Kidney epithelial cell (primary cell): ENCODE data around the gene ARAP1. TPM values are rescaled to one million over a fixed set of nuclear protein-coding genes. Genes with fewer than 3 reads are reported as not detected.

Source experiments
- DNase-seq: peaks from one replicate; pipeline ENCODE4 v3.0.0-alpha.2; 2010; ENCODE audit warnings: low read depth
- H3K27me3 ChIP-seq: 2 replicates; pipeline ENCODE4 v1.6.0; 2011; ENCODE audit warnings: low read length; ENCODE audit not compliant: control insufficient read depth, insufficient read depth
- H3K36me3 ChIP-seq: 2 replicates; pipeline ENCODE4 v1.5.1; 2011; ENCODE audit warnings: low read length; ENCODE audit not compliant: control insufficient read depth, insufficient read depth
- H3K4me3 ChIP-seq: 2 replicates; pipeline ENCODE4 v1.5.1; 2011; ENCODE audit warnings: low read depth, mild to moderate bottlenecking, control low read depth, low read length
- CTCF ChIP-seq: IDR thresholded peaks from 2 replicates; pipeline ENCODE4 v1.5.1; 2011; ENCODE audit warnings: mild to moderate bottlenecking, moderate library complexity, low read length, control low read depth, inconsistent platforms; ENCODE audit not compliant: insufficient read depth, poor library complexity, severe bottlenecking
- total RNA-seq: library from RNA; depleted of rRNA; stranded (reverse); fragments of >200 nt; gene quantifications from 2 replicates; pipeline ENCODE4 v1.2.3, GENCODE V29; 2015

Gene ARAP1
- 92.3 and 97.1 TPM in 2 replicates for total RNA-seq

DNA sequence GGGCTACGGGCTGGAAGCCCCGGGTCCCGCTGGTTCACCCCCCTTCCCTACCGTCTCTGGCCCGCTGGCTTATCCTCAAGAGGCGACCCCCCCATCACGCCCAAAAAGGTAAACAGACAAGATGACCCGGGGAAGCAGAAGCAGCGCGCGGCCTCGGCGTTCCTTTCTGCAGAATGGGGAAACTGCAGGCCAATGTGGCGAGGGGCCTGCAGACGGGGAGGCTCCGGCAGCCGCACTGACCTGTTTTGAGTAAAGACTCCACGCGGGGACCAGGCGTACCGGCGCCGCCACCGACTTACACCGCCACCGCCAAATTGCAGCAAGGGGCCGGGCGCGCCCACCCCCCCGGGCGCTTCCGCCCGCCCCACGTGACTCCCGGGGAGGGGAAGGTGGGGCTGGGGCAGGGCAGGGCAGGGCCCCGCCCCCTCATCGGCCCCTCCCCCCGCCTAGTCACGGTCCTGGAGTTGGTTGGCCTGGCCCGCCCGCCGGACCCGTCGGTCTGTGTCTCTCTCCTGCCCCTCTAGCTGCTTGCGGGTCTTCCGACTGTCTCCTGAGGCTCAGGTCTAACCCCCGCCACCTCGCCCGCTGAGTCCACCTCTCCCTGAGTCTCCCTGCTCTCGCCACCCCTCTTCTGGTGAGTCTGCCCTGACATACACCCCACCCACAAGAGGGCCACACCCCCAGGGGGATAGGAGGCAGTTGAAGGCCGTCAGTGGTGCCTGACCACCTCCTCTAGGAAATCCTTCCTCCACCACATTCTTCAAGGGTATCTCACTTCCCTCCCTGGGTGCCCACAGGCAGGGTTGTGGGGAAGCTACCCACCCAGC, at the start of gene ARAP1:
ARAP1 (minus strand) TSS at position 321 of the 827 bp plus-strand sequence. CDS start 25,280 bp downstream, outside the sequence.
- DNase-seq: peak; percentile 65
- H3K27me3 ChIP-seq: no peaks in the 10 kb centered on the region
- H3K36me3 ChIP-seq: no peaks in the 10 kb centered on the region
- TF ChIP-seq CTCF: no peak
- peak within 1 kb of the TSS; percentile 58 for H3K4me3 ChIP-seq

DNA sequence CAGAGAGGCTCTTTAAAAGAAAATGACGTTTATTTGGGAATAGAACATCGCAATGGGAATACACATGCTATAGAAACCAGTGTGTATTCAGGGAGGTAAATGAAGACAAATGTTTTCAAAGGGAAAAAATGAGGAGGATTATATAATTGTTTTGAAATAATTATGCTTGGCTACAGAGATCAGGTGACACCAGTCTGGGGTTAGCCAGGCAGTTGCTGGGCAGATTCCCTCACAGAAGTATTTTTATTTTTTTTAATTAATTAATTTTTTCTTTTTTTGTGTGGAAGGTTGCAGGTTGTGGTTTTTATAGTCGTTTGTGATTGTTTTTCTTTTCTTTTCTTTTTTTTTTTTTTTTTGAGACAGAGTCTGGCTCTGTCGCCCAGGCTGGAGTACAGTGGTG, 47.2 kb upstream of the ARAP1 start:
- H3K27me3 ChIP-seq: no peaks in the 10 kb centered on the region
- no peak for DNase-seq
- no peaks in the 10 kb centered on the region for H3K36me3 ChIP-seq
- no peak overlapping the region for H3K4me3 ChIP-seq
- no peak for TF ChIP-seq CTCF

DNA sequence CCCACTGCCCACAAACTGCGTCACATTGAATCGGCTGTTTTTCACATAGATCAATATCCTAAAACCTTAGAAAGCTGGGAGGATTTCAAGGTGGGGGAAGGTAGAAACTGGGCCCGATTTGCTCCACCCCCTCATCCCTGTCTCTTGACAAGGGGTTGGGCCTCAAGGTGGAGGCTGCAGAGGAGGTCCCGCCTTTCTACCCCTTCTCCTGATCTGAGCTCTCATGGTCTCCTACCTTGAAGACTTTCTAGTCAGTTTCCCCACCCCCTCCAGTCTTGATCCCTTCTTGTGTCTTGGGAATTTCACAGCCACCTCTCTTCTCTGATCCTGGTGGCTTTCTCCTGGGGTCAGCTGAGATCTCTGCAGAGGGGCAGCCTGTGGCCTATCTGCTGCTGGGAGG, 46.2 kb upstream of the ARAP1 start:
- TF ChIP-seq CTCF: no peak
- Histone ChIP-seq H3K27me3 (no peaks in the 10 kb centered on the region), H3K36me3 (no peaks in the 10 kb centered on the region), H3K4me3 (no peak overlapping the region)
- DNase-seq: no peak

DNA sequence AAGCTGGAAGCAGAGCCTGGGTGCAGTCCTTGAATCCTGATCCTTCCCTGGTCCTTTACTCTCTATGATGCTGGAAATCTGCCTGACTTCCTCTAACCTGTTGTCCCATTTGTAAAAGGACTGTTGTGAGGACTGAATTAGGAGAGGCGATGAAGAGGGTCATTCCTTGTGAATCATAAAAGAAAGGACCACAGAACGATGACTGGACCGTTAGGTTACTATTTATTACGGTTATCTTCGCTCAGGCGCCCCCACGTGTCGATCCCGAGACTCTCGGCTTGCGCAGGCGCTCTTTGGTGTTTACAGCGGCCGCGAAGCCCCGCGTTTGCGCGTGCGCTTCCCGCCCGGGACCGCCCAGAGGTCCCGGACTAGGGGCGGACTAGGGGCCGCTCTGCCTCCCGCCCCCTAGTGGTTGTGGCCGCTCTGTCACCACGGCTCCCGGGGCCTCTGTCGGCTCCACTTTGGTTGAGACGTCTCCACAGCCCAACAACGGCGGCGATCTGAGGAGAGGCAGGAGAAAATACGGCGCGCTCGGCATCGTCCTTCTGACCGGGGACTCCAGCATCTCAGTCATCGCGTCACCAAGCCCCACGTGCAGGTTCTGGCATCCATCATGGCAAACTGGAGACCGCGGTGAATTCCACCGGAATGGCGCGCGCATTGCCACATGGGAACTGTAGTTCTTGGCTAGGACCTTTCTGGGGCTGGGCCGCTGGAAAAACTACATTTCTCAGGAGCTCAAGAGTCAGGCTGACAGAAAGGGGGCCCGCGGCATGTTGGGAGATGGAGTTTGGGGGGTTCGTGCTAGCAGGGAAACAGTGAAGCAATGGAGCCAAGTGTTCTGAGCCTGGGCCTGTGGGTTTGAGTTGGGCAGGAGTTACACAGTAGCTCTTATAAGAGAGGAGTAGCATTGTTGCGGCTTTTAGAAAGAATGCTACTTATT, 41.5 kb upstream of the ARAP1 start, which contains the start of gene STARD10:
STARD10 (minus strand) TSS at position 623 of the 943 bp plus-strand sequence. CDS start 12,866 bp downstream, outside the sequence.
- peak; percentile 98 for TF ChIP-seq CTCF
- Histone ChIP-seq H3K4me3 (peak within 1 kb of the TSS; percentile 75), H3K27me3 (no peaks in the 10 kb centered on the region), H3K36me3 (no peaks in the 10 kb centered on the region)
- DNase-seq: peak; percentile 72

DNA sequence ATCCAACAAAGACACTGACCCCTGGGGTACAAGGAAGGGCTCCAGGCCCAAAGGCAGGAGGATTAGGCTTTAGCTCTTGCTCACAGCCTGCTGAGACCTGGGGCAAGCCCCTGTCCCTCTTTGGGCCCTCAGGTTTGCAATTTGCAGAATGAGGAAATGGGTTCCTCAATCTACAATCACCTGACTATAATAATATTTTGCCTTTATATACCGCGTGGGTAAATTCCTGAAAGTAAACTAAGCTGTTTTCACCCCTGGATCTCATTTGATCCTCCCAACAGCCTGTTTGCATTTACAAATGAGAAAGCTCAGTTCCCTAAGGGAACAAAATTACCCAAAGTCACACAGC, 40.8 kb upstream of the ARAP1 start:
- H3K27me3 ChIP-seq: no peaks in the 10 kb centered on the region
- no peak for TF ChIP-seq CTCF
- no peak for DNase-seq
- no peaks in the 10 kb centered on the region for H3K36me3 ChIP-seq
- H3K4me3 ChIP-seq: no peak overlapping the region
